GM04504 (cell line): Measurements from ENCODE around the gene MNX1.

Experiments
- DNase-seq: peaks from one replicate; pipeline ENCODE4 v3.0.0-alpha.2; 2012; ENCODE audit warnings: low read depth

Gene MNX1

GRCh38 chr7:157010588-157011332, at the start of gene MNX1:
Gene MNX1 (minus strand): TSS chr7:157010663. CDS start chr7:157010350, 313 bp downstream.
- no peak for DNase-seq

- DNase-seq, result no peak
Observed at GRCh38 chr7:157059534-157059933, 49.1 kb upstream of the MNX1 start.

GRCh38 chr7:157058701-157059100, 48.2 kb upstream of the MNX1 start:
- no peak for DNase-seq

DNA sequence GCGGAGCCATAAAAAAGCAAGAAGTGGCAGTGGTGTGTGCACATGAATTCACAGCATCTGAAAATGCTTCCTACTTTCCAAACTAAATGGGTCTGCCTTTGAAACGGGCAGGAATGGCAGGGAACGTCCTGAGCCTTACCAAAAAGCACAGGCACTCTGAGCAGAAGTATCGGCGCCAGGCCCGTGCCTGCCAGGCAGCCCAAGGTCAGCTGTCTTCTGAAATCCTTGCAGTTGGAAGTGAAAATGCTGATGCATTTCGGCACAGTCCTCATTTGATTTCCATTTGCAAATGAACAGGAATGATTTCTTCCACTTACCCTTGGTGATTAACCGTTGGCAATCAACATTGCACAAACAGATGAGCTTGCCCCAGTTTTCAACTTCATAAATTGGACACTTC, 47.6 kb upstream of the MNX1 start:
- DNase-seq, result no peak

GRCh38 chr7:157056957-157057902, 46.8 kb upstream of the MNX1 start:
- DNase-seq, result no peak

DNA sequence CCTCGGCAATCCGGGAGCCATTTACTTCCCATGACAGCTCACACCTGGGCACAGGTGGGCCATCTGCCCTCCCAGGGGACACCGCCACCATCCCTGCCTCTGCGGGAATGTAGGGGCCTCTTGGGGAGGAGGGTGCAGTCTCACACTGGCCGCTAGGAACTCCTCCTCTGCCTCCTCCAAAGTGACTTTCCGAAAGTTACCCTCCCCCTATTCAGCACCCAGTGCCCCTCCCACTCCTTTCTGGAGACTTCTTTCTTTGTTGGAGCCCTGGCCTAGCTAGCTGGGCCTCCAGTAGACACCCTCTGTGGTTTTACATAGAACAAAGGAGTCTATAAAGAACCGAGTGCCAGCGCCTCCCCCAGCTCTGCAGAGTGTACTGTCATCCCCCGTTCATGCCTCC, 45.8 kb upstream of the MNX1 start:
- DNase-seq, result no peak

- DNase-seq, result no peak
Observed at GRCh38 chr7:157054927-157055326, 44.5 kb upstream of the MNX1 start.

GRCh38 chr7:157053118-157053517, 42.7 kb upstream of the MNX1 start:
- no peak for DNase-seq

- DNase-seq, result no peak
Observed at GRCh38 chr7:157047148-157047547, 36.7 kb upstream of the MNX1 start.

- DNase-seq, result peak; percentile 92
Observed at GRCh38 chr7:157046681-157047080, 36.2 kb upstream of the MNX1 start.

GRCh38 chr7:157044943-157045660, 34.6 kb upstream of the MNX1 start:
- no peak for DNase-seq

DNA sequence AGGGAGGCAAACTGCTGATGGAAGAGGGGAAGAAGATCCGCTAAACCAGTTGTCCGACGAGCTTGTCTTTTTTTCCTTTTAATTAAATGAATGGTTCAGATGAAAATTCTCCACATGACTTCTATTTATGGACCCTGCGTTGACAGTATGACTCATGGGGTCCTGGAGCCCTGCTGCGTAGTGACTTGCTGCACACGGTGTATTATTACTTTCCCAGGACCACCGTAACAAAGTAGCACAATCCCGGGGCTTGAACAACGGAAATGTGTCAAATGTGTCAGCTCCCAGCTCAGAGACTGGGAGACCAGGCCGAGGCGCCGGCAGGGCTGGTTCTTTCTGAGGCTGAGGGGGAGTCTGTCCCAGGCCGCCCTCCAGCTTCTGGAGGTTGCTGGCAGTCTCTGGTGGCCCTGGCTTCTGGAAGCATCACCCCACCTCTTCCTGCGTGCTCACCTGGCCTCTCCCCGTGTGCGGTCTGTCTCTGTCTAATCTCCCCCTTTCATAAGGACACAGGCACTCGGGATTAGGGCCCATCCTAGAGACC, 33.8 kb upstream of the MNX1 start:
- peak; percentile 28 for DNase-seq

DNA sequence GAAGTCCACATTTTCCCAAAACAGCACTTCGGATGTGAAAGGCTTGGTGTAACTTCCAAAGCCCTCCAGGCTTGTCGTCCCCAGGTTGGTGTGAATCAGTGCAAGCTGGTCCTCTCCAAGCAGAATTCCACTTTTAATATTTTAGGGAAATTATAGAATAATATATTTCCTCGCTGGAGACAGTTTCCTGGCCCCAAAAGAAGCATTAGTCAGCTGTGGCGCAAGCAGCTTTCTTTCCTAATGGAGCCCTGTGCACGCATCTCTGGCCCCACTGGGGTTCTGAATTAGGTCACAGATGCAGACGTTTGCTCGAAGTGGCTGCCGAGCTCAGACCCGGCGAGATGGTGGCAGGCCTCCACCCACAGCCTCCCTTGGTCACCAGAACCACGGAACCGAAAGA, 33.3 kb upstream of the MNX1 start:
- DNase-seq, result peak; percentile 87

DNA sequence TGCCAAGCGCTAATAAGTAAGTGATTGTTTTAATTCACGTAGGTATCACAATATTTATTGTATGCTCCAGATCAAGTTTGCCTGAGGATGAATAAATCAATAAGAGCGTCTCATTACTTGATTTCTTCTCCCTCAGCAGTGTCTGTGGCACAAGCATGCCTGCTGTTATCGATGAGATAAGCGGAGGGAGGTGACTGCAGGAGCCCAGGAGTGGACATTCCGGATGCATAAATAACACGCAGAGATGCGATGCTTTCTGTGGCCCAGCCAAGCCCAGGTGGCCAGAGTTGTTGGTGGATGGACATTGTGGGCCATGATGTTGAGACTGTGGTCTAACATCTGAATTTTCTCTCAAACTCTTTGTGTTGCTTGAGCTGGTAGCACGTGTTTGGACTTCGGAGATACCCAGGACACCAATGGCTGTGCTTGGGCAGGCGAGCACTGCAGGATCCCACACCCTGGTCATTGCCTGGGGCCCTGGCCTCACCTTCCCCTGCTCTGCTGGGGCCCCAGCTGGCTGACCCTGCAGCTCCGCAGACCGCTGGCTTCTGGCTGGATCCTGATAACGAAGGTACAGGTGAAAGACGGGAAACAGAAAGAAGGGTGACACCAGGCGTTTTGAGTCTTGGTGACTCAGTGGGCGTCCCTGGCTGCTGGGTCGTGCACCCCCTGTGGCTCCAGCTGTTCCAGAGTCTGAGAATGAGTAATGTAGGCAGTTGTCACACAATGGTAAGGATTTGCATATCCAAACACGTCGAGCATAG, 31.2 kb upstream of the MNX1 start:
- DNase-seq, result no peak

DNA sequence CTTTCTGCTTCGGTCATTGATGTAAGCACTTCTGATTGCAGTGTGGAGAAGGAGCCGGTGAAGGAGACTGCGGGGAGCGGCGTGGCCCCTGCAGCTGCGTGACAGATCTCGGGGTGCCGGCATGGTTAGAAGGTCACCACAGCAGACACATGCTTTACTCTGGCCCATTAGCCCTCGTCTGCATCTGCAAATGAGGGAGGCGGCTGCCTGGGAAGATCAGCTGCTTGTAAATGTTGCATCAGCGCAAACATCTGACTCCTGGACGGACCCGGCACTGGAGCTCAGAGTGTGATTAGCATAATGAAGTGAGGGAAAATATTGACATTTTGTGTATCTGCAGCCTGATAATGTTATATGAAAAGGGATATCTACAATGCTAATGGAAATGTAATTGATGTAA, 30.5 kb upstream of the MNX1 start:
- no peak for DNase-seq

DNA sequence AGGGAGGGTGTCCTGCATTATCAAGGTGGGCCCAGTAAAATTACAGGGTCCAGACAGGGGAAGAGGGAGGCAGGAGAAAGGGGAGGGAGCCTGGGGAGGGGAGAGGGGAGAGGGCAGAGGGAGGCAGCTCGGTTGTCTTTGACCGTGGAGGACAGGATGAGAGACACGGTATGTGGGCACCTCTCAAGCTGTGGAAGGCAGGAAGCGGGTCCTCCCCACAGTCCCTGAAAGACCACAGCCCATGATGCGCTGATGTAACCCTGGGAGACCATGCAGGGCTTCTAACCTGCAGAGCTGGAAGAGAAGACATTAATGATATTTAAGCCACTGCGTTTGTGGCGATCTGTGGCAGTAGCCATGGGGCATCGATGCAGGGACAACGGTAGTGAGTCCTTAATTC, 27.2 kb upstream of the MNX1 start:
- no peak for DNase-seq

GRCh38 chr7:157037028-157037427, 26.6 kb upstream of the MNX1 start:
- no peak for DNase-seq

- DNase-seq, result no peak
Observed at GRCh38 chr7:157035979-157036378, 25.5 kb upstream of the MNX1 start.

GRCh38 chr7:157035302-157035701, 24.8 kb upstream of the MNX1 start:
- DNase-seq, result no peak

DNA sequence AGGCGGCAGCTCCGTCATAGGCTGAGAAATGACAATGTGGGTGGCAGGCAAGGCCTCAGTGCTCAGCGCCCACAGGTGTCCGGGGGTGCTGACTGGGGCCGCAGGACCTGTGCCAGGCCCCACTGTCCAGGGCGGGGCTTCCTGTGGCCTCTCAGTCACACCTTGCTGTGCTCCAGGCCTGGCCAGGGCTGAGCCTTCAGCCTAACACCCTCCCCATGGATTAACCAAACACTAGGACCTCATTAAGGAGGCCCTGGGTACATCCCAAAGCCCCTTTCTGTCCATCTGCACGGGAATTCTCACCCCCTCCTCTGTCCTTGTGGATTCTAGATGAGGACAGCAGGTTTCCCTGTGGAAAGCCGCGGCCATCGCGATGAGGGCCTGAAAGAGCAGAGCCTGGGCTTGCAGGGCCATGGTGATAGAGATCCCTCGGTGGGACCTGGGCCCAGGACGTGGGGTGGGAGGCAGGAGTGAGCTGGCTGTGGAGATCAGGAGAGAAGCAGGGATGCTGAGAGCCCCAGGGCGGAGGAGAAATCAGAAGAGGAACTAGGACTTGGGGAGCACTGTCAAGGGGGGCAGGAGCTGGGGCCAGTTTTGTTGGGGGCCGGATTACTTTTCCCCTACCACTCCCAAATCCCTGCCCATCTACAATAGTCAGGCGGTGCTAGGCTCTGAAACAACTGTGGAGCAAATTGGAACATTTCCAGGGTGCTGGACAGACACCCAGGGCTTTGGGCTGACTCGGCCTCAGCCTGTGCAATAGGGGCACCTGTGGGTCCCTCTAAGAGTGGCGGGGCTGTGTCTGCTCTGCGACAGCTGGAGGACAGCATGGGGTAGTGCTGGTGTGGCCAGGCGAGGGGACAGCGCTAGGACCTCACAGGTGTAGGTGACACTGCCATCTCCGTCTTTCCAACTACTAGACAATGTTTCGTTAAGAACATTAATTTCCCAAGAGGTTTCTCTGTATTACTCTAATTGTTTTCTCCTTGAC, 23.3 kb upstream of the MNX1 start:
- DNase-seq, result no peak
